GM18511 (cell line): ENCODE results near the gene LRMDA.

Source experiments
- ATAC-seq: cut with Tn5 transposase; IDR thresholded peaks from one replicate; pipeline ENCODE4 v1.9.1; 2021; ENCODE audit warnings: mild to moderate bottlenecking, moderate library complexity; ENCODE audit not compliant: unreplicated experiment

The LRMDA gene

DNA sequence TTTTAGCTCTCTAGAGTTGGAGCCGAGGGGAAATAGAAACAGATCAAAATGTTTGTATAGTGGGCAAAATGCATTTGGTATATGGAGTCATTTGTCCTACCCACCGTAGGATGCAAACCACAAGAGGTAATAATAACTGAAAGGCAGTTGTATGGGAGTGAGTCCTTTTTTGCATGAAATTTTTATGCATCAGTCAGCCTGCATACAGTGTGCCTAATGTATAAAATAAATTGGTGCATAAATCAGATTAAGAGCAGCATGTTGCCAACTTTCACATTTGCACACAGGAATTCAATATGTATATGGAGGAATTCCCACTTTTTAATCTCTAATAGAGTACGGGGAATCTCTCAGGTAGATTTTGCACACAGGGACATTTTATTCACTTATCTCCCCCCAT, 262.8 kb downstream of the LRMDA start:
- ATAC-seq, result no peak

DNA sequence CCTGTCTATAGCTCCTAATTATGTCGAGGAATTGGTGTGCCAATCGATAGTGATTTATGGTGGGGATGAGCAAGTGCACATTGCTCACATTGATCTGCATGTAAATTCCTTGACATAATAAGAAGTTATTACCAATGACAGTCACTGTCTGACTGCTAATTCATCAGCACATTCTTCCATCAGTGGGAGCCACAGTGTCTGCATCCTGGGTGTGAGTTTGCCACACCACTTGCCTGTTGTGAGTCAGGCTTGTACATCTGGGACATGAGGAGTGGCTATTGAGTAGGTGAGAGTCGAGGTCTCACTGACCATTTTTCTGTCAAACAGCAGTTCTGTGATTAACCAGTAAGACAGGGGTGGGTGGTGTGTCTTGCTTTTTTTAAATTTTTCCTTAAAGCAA, 263.4 kb downstream of the LRMDA start:
- no peak for ATAC-seq

DNA sequence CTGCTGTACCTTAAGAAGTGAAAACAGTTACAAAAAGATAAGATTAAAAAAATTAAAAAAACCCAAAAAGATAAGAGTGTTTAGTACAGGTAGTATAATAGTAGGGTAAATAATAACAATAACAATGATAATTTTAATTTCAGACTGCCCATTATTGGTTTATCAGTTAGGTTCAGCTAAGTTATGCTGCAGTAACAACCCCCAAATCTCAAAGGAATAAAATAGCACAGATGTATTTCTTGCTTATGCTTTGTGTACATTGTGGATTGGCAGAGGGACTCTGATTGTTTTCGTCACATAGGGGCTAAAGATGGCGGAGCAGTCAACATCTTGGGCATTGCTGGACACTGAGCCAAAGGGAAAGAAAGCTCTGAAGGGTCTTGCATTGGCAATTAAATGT, 264.6 kb downstream of the LRMDA start:
- no peak for ATAC-seq

DNA sequence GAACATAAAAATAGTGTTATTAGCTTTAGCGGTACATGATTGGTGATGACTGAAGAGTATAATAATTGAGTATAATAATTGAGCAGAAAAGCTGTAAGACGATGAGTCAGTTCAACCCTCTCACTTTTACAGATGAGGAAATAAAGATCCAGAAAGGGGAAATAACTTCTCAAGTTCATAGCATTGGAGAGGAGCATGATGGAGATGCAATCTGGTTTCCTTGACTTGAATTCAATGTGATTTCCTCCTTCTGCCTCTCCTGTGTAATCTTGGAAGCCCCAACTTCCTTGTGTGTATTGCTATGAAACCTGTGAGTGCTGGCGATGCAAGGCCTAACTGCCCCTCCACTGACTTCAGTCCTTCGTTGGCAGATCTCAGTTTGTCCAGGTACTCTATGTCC, 265.1 kb downstream of the LRMDA start:
- ATAC-seq, result no peak

DNA sequence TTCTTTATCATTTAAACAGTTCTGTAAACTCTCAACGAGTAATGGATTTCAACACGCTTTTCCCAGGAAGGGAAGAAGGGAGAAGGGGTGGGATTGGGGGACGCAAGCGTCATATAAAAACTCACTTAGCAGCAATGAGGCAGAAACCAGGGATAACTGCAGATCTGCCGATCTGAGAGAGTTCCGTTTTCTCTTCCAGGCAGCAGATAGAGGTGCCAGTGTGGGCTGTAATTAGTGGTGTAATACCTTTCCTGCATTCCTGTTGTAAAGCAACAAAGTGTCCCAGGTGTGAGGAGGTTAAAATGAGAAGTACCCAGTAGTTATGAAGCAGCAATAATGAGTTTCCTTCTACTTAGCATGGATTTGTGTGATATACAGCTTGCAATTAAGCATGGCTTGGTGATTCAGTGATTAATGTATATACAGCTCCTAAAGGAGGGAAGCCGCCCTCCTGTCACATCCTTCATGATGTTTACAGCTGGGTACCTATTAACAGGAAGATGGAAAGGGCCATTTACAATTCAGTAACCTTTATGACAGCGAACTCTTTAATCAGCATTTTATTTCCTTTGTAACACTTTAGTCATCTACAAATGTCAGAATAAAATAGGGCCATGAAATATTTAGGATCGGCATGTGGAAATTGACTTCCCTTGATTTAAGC, 271.9 kb downstream of the LRMDA start:
- no peak for ATAC-seq

DNA sequence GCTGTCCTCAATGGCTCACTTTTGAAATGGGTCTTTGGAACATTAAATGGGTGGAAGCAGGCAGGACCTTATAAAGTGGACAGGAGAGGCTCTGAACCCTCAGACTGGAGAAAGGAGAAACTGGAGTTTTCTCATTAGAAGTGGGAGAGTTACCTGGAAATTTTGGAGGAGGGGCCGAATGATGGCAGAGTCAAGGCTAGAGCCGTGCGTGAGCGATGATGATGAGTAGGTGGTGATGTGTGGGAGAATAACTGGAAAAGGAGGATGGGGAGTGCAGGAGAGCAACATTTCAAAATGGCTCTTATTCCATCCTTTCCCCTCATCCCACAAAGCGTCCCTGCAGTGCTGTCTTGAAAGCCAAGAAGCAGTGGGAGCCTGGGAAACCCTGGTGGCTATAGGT, 274.0 kb downstream of the LRMDA start:
- no peak for ATAC-seq

DNA sequence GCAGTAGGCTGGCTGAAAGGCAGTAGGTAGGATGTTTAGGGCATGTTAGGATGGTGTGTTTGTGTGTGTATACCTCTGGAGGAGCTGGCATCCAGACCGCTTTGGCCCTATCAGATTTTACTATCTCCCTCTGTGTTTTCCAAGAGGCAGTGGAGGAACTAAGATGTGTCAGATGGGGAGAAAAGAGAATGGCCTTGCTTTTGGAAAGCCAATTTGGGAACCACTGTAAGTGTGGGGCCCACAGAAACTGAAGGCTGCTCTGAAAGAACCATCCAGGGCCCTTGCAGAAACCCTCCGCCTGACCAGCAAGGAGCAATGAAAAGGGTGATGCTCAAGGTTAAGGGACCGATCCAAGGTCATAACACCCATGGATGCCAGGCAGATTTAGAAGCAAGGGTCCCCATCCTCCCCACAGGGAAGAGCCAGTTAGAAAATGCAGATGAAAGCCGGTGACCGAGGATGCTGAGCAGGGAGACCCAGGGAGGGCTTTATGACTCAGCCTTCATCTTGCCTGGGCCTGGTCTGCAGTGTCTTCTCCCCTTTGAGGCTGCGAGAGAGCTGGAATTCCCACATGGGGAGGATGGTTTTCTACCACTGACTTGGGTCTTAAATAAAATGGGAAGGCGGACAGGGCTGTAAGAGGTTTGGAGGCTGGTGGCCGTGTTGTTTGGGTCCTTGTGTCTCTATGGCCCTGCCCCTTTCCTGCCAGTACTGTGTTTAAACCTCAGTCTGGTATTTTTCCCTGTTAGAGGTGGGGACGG, 275.8 kb downstream of the LRMDA start:
- ATAC-seq, result no peak

DNA sequence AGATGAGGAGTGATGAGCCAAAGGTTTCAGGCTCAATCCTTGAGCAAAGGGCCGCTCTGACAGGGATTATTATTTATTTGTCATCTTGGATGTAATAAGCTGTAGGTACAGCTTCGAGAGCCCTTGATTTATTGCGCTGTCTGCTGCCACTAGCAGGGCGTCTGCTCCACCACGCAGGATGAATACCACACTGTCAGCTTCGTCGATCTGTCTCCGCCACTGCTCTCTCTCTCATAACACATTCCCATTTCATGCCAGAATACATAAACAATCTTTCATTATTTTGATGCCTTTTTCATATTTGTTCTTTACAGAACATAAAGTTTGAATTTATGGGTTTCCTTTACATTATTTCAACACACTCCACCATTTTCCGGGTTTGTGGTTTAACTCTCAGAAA, 276.6 kb downstream of the LRMDA start:
- no peak for ATAC-seq

DNA sequence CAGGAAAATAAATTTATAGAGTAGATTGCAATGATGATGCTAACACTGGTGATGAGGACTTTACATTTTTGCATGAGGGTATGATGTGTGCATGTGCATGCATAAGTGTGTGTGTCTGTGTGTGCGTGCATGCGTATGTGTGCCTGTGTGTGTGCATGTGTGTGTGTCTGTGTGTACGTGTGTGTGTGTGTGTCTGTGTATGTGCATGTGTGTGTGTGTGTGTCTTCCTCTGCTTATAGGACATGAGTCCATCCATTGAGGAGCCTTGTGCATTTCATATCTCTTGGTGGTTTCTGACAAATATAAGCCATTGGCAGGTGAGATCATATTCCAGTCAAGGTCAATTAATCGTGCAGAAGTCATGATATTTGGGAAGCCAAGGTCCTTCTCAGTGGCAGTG, 277.8 kb downstream of the LRMDA start:
- no peak for ATAC-seq

DNA sequence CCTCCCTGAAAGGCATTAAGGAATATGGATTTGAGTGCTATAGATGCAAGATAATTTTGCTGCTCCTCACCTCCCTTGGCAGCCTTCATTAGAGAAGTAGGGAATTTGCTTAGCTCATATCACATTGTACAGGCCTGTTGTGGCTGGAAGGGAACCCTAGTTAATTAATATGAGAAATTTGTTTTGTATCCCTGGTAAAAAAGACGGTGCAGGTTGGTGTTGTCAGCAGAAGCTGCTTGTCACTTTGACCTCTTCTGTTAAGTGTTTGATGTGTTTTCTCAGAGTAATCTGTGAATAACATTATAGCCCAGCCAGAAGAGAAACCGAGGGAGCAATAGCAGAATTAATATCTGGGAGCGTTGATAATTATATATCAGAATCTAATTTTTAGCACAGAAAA, 278.4 kb downstream of the LRMDA start:
- no peak for ATAC-seq

DNA sequence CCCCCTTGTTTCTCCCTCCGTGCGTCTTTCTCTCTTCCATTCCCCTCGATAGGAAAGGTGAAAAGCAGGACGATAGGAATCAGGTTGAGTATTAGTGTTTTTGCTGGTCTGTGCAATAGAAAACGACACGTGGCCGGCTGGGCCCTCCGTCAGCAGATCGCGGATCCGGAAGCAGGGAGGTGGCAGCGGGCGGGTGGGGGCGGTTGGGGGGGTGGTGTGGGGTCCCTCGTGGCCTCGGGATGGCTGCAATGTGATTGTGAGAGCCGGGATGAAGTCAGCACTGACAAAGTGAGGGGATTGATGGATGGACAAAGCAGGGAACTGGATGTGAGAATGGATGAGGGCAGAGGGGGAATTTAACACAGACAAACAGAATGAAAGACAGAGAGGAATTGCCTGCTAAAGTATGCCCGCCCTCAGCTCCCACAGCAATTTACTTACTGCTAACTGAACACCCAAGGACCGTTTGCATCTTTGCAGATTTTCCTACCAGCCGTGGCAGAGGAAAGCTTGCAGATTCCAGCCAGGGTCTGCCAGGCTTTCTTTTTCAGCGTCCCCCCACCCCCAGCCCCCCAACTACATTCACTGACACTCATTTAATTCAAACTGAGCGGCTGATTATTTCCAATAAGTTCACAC, 280.9 kb downstream of the LRMDA start:
- no peak for ATAC-seq

DNA sequence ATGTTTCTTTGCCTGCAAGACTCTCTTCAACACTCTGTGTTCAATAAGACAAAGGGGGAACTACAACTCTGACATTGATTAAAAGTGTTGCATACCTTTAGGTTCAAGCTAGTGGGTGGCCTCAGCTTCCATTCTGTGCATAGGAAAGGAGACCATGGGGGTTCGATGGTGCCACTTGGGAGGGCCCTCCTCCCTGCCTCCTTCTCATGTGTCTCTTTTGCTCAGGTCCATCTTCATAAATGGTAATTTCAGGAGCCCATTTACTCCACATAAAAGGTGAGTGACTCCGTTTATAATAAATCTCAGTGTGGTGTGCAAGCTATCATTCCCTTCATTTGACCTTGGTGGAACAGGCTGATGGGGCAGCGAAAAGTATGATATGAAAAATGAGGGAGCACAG, 285.1 kb downstream of the LRMDA start:
- ATAC-seq, result no peak

DNA sequence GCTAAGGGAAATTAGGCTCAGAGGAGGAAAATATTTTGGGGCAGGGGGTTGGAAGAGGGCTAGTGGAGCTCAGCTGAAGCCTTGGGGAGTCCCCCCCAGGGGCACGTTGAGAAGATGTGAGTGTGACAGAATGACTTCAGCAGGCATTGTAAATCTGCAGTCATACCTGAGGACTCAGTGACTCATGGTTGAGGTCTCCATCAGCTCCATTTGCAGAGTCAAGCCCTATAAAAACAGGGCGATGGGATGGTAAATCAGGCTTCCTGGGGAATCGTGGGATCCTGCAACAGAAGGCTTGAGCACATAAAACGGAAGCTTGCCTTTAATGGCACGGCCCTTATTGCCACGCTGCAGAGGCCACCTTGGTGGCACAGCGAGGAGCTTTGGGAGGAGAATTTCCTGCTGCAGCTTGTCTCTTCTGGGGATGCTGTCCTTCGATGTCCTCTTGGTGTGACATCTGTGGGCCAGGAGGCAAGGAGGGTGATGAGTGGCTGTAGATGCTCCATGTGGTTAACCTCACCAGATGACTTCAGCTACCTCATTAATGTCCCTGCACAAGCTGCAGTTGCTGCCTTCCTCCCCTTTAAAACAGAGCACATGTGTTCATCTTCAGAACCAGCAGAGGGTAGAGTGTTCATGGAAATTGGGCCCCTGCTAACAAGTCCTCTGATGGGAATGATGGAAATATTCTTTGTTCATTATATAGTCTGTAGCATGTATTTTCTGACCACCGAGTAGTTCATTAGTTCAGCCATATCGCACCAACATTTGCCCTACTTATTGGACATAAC, 285.9 kb downstream of the LRMDA start:
- ATAC-seq, result no peak

DNA sequence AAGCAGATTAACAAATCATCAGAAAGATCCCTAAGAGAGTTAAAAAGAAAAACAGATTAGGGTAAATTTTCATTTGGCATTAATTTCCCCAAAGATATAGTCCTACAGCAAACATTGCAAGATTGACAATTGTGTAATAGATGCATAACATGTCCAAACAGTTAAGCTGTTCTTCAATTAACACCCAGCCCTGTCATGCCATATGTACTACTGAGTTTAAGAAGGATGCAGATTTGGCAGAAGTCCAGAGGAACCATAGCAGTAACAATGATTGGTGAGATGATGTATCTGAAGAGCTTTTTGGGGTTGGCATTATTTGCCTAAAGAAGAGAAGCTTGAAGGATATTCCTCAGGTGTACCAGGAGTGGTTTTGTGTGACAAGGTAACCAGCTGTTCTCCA, 287.6 kb downstream of the LRMDA start:
- no peak for ATAC-seq

DNA sequence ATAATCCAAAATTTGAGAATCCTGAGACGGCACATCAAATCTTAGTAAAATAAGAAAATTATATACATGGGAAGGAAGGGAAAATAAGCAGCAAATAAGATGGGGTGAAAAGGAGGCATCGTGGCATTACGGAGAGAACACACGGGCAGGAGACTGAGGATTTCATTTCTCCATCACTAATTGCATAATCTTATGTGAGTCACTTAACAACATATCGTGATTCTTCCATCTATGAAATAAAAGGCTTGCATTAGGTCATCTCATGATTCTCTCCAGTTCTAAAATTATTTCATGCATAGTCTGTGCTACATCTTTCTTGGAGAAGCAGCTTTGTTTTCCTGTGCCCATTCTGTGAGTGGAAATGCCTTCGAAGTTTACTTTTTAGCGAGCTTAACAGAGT, 288.7 kb downstream of the LRMDA start:
- ATAC-seq, result no peak

DNA sequence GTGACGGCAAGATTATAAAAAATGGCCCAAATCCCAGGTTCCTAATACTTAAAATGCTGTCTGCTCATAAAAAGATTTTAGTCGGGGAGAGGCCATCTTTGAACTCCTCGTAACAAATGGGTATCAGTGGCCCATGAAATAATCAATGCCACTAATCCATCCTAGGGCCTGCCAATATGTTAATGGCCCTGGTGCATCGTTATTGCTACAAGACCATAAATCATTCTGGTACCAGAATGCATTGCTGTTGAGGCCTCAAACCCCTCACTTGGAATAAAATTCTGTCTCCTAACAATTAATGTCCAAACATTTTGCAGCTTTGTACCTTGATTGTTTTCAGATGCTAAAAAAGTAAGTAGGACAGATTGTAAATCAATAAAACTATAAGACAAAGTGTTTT, 290.6 kb downstream of the LRMDA start:
- no peak for ATAC-seq

DNA sequence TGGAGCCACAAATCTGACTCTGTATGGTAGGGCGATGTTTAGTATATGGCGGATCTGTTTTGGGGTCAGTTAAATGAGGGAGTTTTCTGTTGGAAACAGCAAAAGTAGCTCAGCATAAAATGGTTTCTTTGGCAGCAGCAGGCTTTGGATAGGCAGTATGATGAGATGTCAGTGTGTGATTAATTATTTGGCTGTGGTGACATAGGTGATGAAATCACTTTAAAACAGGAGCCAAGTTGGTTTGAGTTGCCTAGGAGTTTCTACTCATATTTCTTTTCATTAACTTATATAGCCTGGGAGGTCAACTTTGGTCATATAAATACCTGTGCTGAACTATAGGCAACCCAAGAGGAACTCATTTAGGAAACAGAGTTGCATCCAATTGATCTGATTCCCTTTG, 291.2 kb downstream of the LRMDA start:
- ATAC-seq, result no peak

DNA sequence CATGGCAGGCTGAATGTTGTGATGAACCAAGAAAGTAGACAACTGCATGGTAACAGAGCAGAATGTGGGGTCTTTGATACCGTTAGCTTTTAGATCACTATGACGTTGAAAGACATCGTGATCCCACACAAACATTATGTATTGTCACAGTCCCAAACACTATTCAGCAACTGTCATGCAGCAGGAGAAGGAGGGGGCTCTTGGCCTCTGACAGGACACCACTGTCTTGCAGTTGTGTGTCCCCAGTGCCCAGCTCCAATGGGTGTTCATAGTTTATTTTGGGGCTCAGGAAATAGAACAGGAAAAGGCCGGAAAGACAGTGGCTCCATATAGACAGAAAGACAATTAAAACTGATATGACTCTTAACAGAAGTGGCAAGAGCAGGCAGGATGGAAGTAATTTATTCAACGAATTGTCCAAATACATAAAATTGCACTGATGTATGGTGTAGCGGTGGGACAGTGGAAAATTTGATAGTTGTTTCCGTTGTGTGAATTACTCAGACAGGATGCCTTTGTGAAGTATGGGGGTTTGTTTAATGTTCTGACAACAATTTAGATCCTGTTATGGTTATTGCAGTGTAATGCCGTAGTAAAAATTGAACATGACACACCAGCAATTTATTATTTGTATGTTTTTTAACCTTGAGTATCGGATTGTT, 292.0 kb downstream of the LRMDA start:
- no peak for ATAC-seq

DNA sequence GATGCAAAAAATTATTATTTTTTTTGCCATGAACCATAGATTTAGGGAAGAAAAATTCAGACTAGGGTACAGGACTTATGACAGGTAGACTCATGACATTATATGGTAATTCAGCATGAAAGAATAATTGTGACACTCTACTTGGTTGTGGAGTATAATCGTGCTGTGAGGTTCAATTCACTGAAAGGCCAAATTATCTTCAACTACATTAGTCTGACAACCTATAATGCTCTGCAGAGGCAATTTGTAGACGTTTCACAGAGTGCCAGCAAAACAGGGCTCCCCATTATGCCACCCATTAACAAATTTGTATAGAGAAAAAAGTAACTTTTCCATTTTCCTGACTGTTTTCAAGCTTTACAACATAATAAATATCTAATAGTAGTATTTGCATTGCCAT, 292.6 kb downstream of the LRMDA start:
- ATAC-seq, result no peak

DNA sequence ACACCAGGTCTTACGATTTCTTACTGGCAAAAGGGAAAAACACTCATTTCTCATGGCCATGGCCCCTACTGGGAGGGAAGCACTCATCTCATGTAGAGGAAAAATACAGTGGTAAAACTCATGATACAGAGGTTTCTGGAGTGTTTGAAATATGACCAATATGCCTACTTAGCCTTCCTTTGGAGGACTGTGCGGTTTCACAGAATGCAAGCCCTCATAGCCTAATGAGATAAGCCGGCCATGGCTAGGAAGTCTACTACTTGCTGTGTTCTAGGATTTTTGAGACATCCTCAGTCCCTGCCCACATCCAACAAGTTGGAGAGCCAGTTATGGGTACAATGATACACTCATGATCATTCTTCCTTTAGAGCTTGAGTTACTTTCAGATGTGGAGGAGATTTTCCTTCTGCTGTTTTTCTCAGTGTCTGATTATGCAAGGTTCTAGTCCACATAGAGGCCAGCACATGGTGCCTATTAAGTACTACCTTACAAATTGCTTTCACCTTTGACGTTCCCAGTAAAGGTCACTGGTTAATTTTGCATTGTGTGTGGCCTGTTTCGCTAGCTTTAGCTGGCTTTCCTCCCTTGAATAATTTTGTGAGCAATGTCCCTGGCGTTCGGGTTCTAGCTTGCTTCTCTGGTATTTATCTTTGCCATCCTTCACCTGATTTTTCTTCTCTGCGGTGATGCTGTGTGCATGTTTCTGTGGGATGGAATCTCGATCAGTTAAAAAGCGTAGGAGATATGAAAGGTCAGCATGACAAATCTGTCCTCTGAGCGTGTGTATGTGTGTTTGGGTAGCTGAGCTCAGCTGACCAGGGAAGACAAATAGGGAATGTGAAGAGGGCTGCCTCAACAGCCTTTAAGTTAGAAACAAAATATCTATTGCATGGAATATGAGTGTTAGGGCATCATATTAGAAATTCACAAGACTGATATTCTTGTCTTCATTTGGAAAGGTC, 295.4 kb downstream of the LRMDA start:
- no peak for ATAC-seq
